ENCODE results near the gene TBC1D10A.

GRCh38 chr22:30291058-30291892 lies 35.5 kb downstream of the TBC1D10A start:
- TF ChIP-seq CTCF (IDR thresholded peaks at IDR 0.05) (no peak), POLR2A (IDR thresholded peaks at IDR 0.05) (no peak)

All from Peyer's patch (tissue), 4 donors.